NCI-H1105 (cell line): ENCODE results near the gene WWTR1.
A peak's percentile ranks its signal among the peaks of the same experiment; 100 is the strongest.

Source experiments
- DNase-seq: peaks from one replicate; lab custom pipeline; 2025; lab: John Stamatoyannopoulos, UW

Gene WWTR1

GRCh38 chr3:149657926-149658743 is at the start of gene WWTR1:
Gene WWTR1 (minus strand): TSS chr3:149658025. CDS start chr3:149657306, 719 bp downstream.
- peak; percentile 47 for DNase-seq

- no peak for DNase-seq
Measured at GRCh38 chr3:149706905-149707304, 49.1 kb upstream of the WWTR1 start.

GRCh38 chr3:149705416-149705815 is 47.6 kb upstream of the WWTR1 start:
- DNase-seq: no peak

- DNase-seq: no peak
Measured at GRCh38 chr3:149703466-149703865, 45.6 kb upstream of the WWTR1 start.

GRCh38 chr3:149702691-149703441 is 45.0 kb upstream of the WWTR1 start:
- DNase-seq: no peak

- no peak for DNase-seq
Measured at GRCh38 chr3:149701977-149702350, 44.1 kb upstream of the WWTR1 start.

GRCh38 chr3:149701206-149701976 is 43.6 kb upstream of the WWTR1 start:
- DNase-seq: no peak

GRCh38 chr3:149688122-149688757 is 30.4 kb upstream of the WWTR1 start:
- no peak for DNase-seq

- DNase-seq: no peak
Measured at GRCh38 chr3:149686996-149687395, 29.2 kb upstream of the WWTR1 start.

- DNase-seq: no peak
Measured at GRCh38 chr3:149678351-149678950, 20.6 kb upstream of the WWTR1 start.

- no peak for DNase-seq
Measured at GRCh38 chr3:149673393-149673792, 15.6 kb upstream of the WWTR1 start.

- DNase-seq: no peak
Measured at GRCh38 chr3:149670742-149671492, 13.1 kb upstream of the WWTR1 start.

- no peak for DNase-seq
Measured at GRCh38 chr3:149667576-149667975, 9.8 kb upstream of the WWTR1 start.

- no peak for DNase-seq
Measured at GRCh38 chr3:149663966-149664365, 6.1 kb upstream of the WWTR1 start.

- DNase-seq: no peak
Measured at GRCh38 chr3:149662240-149662887, 4.5 kb upstream of the WWTR1 start.

GRCh38 chr3:149660462-149660861 is 2.6 kb upstream of the WWTR1 start:
- no peak for DNase-seq

- DNase-seq: peak; percentile 47
Measured at GRCh38 chr3:149658744-149659497, 1.1 kb upstream of the WWTR1 start.

- DNase-seq: no peak
Measured at GRCh38 chr3:149657321-149657925, 402 bp downstream of the WWTR1 start.
